GM12878 (cell line): ENCODE data around the gene CTCFL. TPM values are rescaled to one million over a fixed set of nuclear protein-coding genes. Genes with fewer than 3 reads are reported as not detected.

Experiments used
- ATAC-seq: fragments of 200-7000 bp; cut with Tn5 transposase; 3 replicates; pipeline ENCODE4 v1.9.1; 2020; ENCODE audit warnings: mild to moderate bottlenecking, moderate library complexity
- BruUV-seq: library from RNA; stranded (reverse); fragments of 400-500 nt; replicated peaks from 2 replicates; lab custom pipeline; 2021; lab: Mats Ljungman, UMichigan
- CTCF ChIA-PET: fragments of 300-600 bp; sonication (Branson Sonifier 250); formaldehyde crosslinking; extraction: SDS; loops from one replicate; lab custom pipeline; 2021; ENCODE audit warnings: inconsistent platforms; lab: Yijun Ruan, JAX
- POLR2A ChIA-PET: fragments of 350-600 bp; formaldehyde crosslinking; extraction: SDS; loops from one replicate; lab custom pipeline; 2021; ENCODE audit warnings: inconsistent platforms; lab: Charles Lee
- RAD21 ChIA-PET: fragments of 300-600 bp; sonication (Branson Sonifier 250); formaldehyde crosslinking; loops from one replicate; lab custom pipeline; 2023; ENCODE audit warnings: antibody characterized with exemption; ENCODE audit not compliant: unreplicated experiment; lab: Charles Lee
- SMC1A ChIA-PET: fragments of 300-600 bp; sonication (Branson Sonifier 250); formaldehyde crosslinking; loops from one replicate; lab custom pipeline; 2023; ENCODE audit not compliant: unreplicated experiment, uncharacterized antibody; lab: Charles Lee
- DNase-seq: peaks from one replicate; pipeline ENCODE4 v3.0.0-alpha.2; 2011; ENCODE audit warnings: low read depth, low spot score
- FAIRE-seq: peaks from 3 replicates; lab custom pipeline; 2011; peaks lifted over from hg19 to GRCh38; lab: Jason Lieb, UNC
- H2AFZ ChIP-seq: 2 replicates; pipeline ENCODE4 v1.6.0; 2011; ENCODE audit warnings: low read depth, low read length, control low read depth; ENCODE audit not compliant: control insufficient read depth
- H3K27ac ChIP-seq: 2 replicates; pipeline ENCODE4 v1.5.1; 2011; ENCODE audit warnings: control low read depth; ENCODE audit not compliant: control insufficient read depth, insufficient read depth
- H3K27me3 ChIP-seq, 2 experiments: replicated peaks in 1 of 2; 2 replicates each; pipeline versions ENCODE4 v1.6.0 to v1.6.1; 2011; ENCODE audit warnings: low read length in 1 of 2; ENCODE audit not compliant: control insufficient read depth in 2 of 2, insufficient read depth in 2 of 2
- H3K36me3 ChIP-seq, 2 experiments: 2 replicates each; pipeline ENCODE4 v1.5.1; 2011; ENCODE audit warnings: low read length in 1 of 2; ENCODE audit not compliant: control insufficient read depth in 2 of 2, insufficient read depth in 2 of 2
- H3K4me1 ChIP-seq: 2 replicates; pipeline ENCODE4 v1.6.1; 2011; ENCODE audit warnings: mild to moderate bottlenecking, low read length, moderate library complexity, mixed read lengths; ENCODE audit not compliant: control insufficient read depth, insufficient read depth
- H3K4me2 ChIP-seq: 2 replicates; pipeline ENCODE4 v1.6.0; 2011; ENCODE audit warnings: control low read depth; ENCODE audit not compliant: control insufficient read depth, insufficient read depth
- H3K4me3 ChIP-seq: fragments of 200-600 bp; sonication (generic); 2 replicates; pipeline ENCODE4 v1.5.1; 2016
- H3K79me2 ChIP-seq: 2 replicates; pipeline ENCODE4 v1.6.0; 2011; ENCODE audit warnings: low read length; ENCODE audit not compliant: control insufficient read depth, insufficient read depth
- H3K9ac ChIP-seq: 2 replicates; pipeline ENCODE4 v1.8.0; 2011; ENCODE audit warnings: low read length, control low read depth, mixed read lengths; ENCODE audit not compliant: control insufficient read depth, insufficient read depth
- H3K9me3 ChIP-seq: replicated peaks from 3 replicates; pipeline ENCODE4 v1.5.1; 2011; ENCODE audit warnings: mild to moderate bottlenecking, low read length; ENCODE audit not compliant: control insufficient read depth, insufficient read depth
- H4K20me1 ChIP-seq: 2 replicates; pipeline ENCODE4 v1.6.0; 2011; ENCODE audit not compliant: control insufficient read depth, insufficient read depth
- ATF2 ChIP-seq: IDR thresholded peaks from 2 replicates; pipeline ENCODE4 v1.6.1; 2012; ENCODE audit warnings: low read length, inconsistent platforms
- BCLAF1 ChIP-seq: fragments of 450-650 bp; IDR thresholded peaks from 2 replicates; pipeline ENCODE4 v1.6.1; 2017; ENCODE audit warnings: antibody characterized with exemption, mild to moderate bottlenecking, moderate library complexity
- BHLHE40 ChIP-seq, 2 experiments: fragments of 450-650 bp in 1 of 2; IDR thresholded peaks; 2 replicates each; pipeline ENCODE4 v1.6.1; 2011 to 2017; ENCODE audit warnings: low read depth in 2 of 2, borderline replicate concordance in 1 of 2, improper control_type of control experiment in 1 of 2, low read length in 1 of 2, mild to moderate bottlenecking in 1 of 2
- CTCF ChIP-seq, 3 experiments: IDR thresholded peaks in 2 of 3; conservative IDR thresholded peaks in 1 of 3; 2 replicates each; pipeline ENCODE4 v1.5.1; 2011; ENCODE audit warnings: low read depth in 3 of 3, low read length in 3 of 3, mild to moderate bottlenecking in 3 of 3, control low read depth in 2 of 3, moderate library complexity in 2 of 3, inconsistent platforms in 1 of 3, mixed read lengths in 1 of 3; ENCODE audit not compliant: control insufficient read depth in 2 of 3, insufficient read depth in 1 of 3; ENCODE audit errors: extremely low read depth in 1 of 3
- FOXM1 ChIP-seq: IDR thresholded peaks from 2 replicates; pipeline ENCODE4 v1.6.1; 2012; ENCODE audit warnings: low read depth, mild to moderate bottlenecking, inconsistent platforms, low read length, moderate library complexity
- NRF1 ChIP-seq: conservative IDR thresholded peaks from 2 replicates; pipeline ENCODE4 v1.6.1; 2011; ENCODE audit warnings: mild to moderate bottlenecking, low read depth, low read length, improper control_type of control experiment
- RAD21 ChIP-seq: IDR thresholded peaks from 2 replicates; pipeline ENCODE4 v1.6.1; 2011; ENCODE audit warnings: mild to moderate bottlenecking, low read depth, low read length, moderate library complexity; ENCODE audit not compliant: insufficient read depth
- RBBP5 ChIP-seq: fragments of 200-600 bp; sonication (generic); conservative IDR thresholded peaks from 2 replicates; pipeline ENCODE4 v1.6.1; 2016
- SMC3 ChIP-seq: IDR thresholded peaks from 2 replicates; pipeline ENCODE4 v1.6.1; 2011; ENCODE audit warnings: low read length, improper control_type of control experiment, borderline replicate concordance
- SUZ12 ChIP-seq: fragments of 200-600 bp; sonication (generic); IDR thresholded peaks from one replicate; pipeline ENCODE4 v1.6.1; 2018; ENCODE audit warnings: antibody characterized with exemption, mild to moderate bottlenecking; ENCODE audit not compliant: unreplicated experiment
- WRNIP1 ChIP-seq: IDR thresholded peaks from 2 replicates; pipeline ENCODE4 v1.6.1; 2011; ENCODE audit warnings: low read depth, low read length, improper control_type of control experiment, borderline replicate concordance
- ZBTB4 ChIP-seq: fragments of 450-650 bp; formaldehyde crosslinking; IDR thresholded peaks from 2 replicates; pipeline ENCODE4 v1.4.0; 2022; ENCODE audit warnings: mild to moderate bottlenecking, moderate library complexity
- ZNF207 ChIP-seq: fragments of 450-650 bp; IDR thresholded peaks from 2 replicates; pipeline ENCODE4 v1.6.1; 2014; ENCODE audit warnings: antibody characterized with exemption, mild to moderate bottlenecking, borderline replicate concordance
- WGBS: methylation state at CpG from one replicate; pipeline ENCODE4 v1.1.6; 2016; ENCODE audit warnings: low lambda C conversion rate; ENCODE audit not compliant: insufficient replicate concordance, insufficient coverage; ENCODE audit errors: missing lambda C conversion rate; 5-methylcytosine and 5-hydroxymethylcytosine counted together
- in situ Hi-C: fragments of 300-500 bp; cut with MboI; formaldehyde crosslinking; loops from 9 replicates; pipeline ENCODE4 v1.14.3; 2018; ENCODE audit warnings: mixed read lengths
- intact Hi-C: fragments of 100-400 bp; cut with micrococcal nuclease; formaldehyde crosslinking; loops from one replicate; pipeline ENCODE4 v1.14.2; 2022; ENCODE audit not compliant: unreplicated experiment
- polyA plus RNA-seq, 11 experiments: library from polyadenylated mRNA; depleted of rRNA in 4 of 11; unstranded in 6 of 11; stranded (reverse) in 5 of 11; fragments of >200 nt; fragmentation: Nextera tagmentation in 4 of 11; fragmentation: Illumina TruSeq in 1 of 11; extraction: Ambion mirVana in 4 of 11; extraction: Trizol in 1 of 11; gene quantifications; 1 replicate in 1 of 11; 2 replicates in 10 of 11; pipeline versions ENCODE4 v1.2.1 to v1.2.3, GENCODE V29; 2011 to 2016; ENCODE audit warnings: inconsistent platforms in 2 of 11, missing spikeins in 2 of 11, low read depth in 1 of 11
- total RNA-seq, 4 experiments: library from RNA; depleted of rRNA in 3 of 4; stranded (reverse); fragments of >200 nt in 3 of 4; fragmentation: Illumina TruSeq in 1 of 4; extraction: Trizol in 1 of 4; gene quantifications; 2 replicates each; pipeline versions ENCODE4 v1.2.1 to v1.2.3, GENCODE V29; 2013 to 2021

Gene CTCFL
- total and polyA plus RNA-seq, 10 of the 15 experiments (the other 5 are each of a cell fraction or from before 2014, with no cell fraction given): 0.06 to 0.20 (median 0.11) TPM; not detected in 4

- H3K9ac ChIP-seq: no peak overlapping the region
- H3K9me3 ChIP-seq: no peaks in the 10 kb centered on the region
- POLR2A ChIA-PET: no interaction called here
- H2AFZ ChIP-seq: no peak overlapping the region
- H3K4me2 ChIP-seq: no peak overlapping the region
- no TSS peak for BruUV-seq
- ATAC-seq: peak; percentile 73
- no peak for DNase-seq
- H3K4me1 ChIP-seq: no peaks in the 10 kb centered on the region
- 43% methylated on average over 17 of the region's 17 CpGs for WGBS
- CTCF ChIA-PET: interaction anchor here (1.7 to 2.3 kb wide), 3 partner anchors 8 to 80 kb away, joined by 5 to 12 read pairs (median 10); no protein-coding TSS in a partner anchor
- H3K27ac ChIP-seq: no peak overlapping the region
- SMC1A ChIA-PET: interaction anchor here (1.4 kb wide), 1 partner anchor 11 kb away, joined by 5 read pairs; no protein-coding TSS in a partner anchor
- no peaks in the 10 kb centered on the region for H3K79me2 ChIP-seq
- no peak overlapping the region for H3K4me3 ChIP-seq
- no peaks in the 10 kb centered on the region for H3K27me3 ChIP-seq
- no peak for FAIRE-seq
- in situ Hi-C loops: loop anchor here (5.0 kb wide), 1 partner anchor 78 kb away; no protein-coding TSS in a partner anchor
- no peaks in the 10 kb centered on the region for H3K36me3 ChIP-seq
- H4K20me1 ChIP-seq: no peaks in the 10 kb centered on the region
- RAD21 ChIA-PET: interaction anchor here (0.6 to 3.5 kb wide), 2 partner anchors 80 to 82 kb away, joined by 3 to 12 read pairs; no protein-coding TSS in a partner anchor
- intact Hi-C loops: loop anchor here (1.0 to 5.0 kb wide), 2 partner anchors 80 to 698 kb away; no protein-coding TSS in a partner anchor
- no peak for TF ChIP-seq RBBP5
- no peak for TF ChIP-seq BCLAF1
- TF ChIP-seq SMC3: peak; percentile 82; the same call in 1 of the 2 replicates
- TF ChIP-seq BHLHE40 (IDR thresholded peaks at IDR 0.05; ENCODE audit: borderline replicate concordance in 1 of 2, low read depth in 2 of 2, low read length in 1 of 2): peak; percentile 45 to 75; a peak in 3 of 4 replicates
- no peak for TF ChIP-seq FOXM1
- no peak for TF ChIP-seq WRNIP1
- TF ChIP-seq SUZ12: no peak
- no peak for TF ChIP-seq ZBTB4 (CRISPR knock-in tag)
- TF ChIP-seq NRF1: no peak
- TF ChIP-seq CTCF (IDR thresholded peaks at IDR 0.05 in 2 of 3, conservative IDR thresholded peaks at IDR 0.05 in 1 of 3; ENCODE audit: control insufficient read depth in 2 of 3, extremely low read depth in 1 of 3, insufficient read depth in 1 of 3, low read depth in 3 of 3, low read length in 3 of 3): peak; percentile 58 to 78 (median 63)
- no peak for TF ChIP-seq ZNF207
- TF ChIP-seq RAD21: peak; percentile 83
- no peak for TF ChIP-seq ATF2
Observed at GRCh38 chr20:57514273-57514751, 10.6 kb downstream of the CTCFL start.
